Activated naive CD8-positive, alpha-beta T cell (primary cell): ENCODE data around the gene TAS2R1.
"Not testable (repeated sequence)": the region's sequence is repeated elsewhere in the genome, so short reads cannot be mapped to it uniquely, and the experiment has no call there.

ENCODE experiments used
- H3K27ac Mint-ChIP-seq: one replicate; pipeline ENCODE4 v1.8.0; 2021; ENCODE audit warnings: mixed read lengths
- H3K27me3 Mint-ChIP-seq: one replicate; pipeline ENCODE4 v1.8.0; 2021; ENCODE audit warnings: mixed read lengths
- H3K36me3 Mint-ChIP-seq: one replicate; pipeline ENCODE4 v1.8.0; 2021; ENCODE audit warnings: mixed read lengths
- H3K4me1 Mint-ChIP-seq: one replicate; pipeline ENCODE4 v1.8.0; 2021; ENCODE audit warnings: low read depth, mixed read lengths
- H3K4me3 Mint-ChIP-seq: one replicate; pipeline ENCODE4 v1.8.0; 2021; ENCODE audit warnings: mild to moderate bottlenecking, mixed read lengths
- H3K9me3 Mint-ChIP-seq: one replicate; pipeline ENCODE4 v1.8.0; 2021; ENCODE audit warnings: low read depth, mixed read lengths

TAS2R1 gene

GRCh38 chr5:9610364-9610763 lies 19.8 kb downstream of the TAS2R1 start:
- H3K4me3 Mint-ChIP-seq, result no peak overlapping the region
- no peaks in the 10 kb centered on the region for H3K4me1 Mint-ChIP-seq
- H3K36me3 Mint-ChIP-seq, result no peaks in the 10 kb centered on the region
- no peak overlapping the region for H3K27ac Mint-ChIP-seq
- H3K9me3 Mint-ChIP-seq, result peaks cover 13% of the 10 kb centered on the region
- H3K27me3 Mint-ChIP-seq, result no peaks in the 10 kb centered on the region

- H3K4me1 Mint-ChIP-seq, result no peaks in the 10 kb centered on the region
- H3K27ac Mint-ChIP-seq, result no peak overlapping the region
- H3K9me3 Mint-ChIP-seq, result peaks cover 19% of the 10 kb centered on the region
- H3K36me3 Mint-ChIP-seq, result no peaks in the 10 kb centered on the region
- no peak overlapping the region for H3K4me3 Mint-ChIP-seq
- H3K27me3 Mint-ChIP-seq, result no peaks in the 10 kb centered on the region
These were observed 22.1 kb downstream of the TAS2R1 start for GRCh38 chr5:9608093-9608492.

- peaks cover 6% of the 10 kb centered on the region for H3K9me3 Mint-ChIP-seq
- no peak overlapping the region for H3K27ac Mint-ChIP-seq
- no peak overlapping the region for H3K4me3 Mint-ChIP-seq
- H3K36me3 Mint-ChIP-seq, result no peaks in the 10 kb centered on the region
- H3K4me1 Mint-ChIP-seq, result no peaks in the 10 kb centered on the region
- H3K27me3 Mint-ChIP-seq, result no peaks in the 10 kb centered on the region
These were observed 24.9 kb downstream of the TAS2R1 start for GRCh38 chr5:9605041-9605838.

GRCh38 chr5:9604416-9604815 lies 25.7 kb downstream of the TAS2R1 start:
- no peaks in the 10 kb centered on the region for H3K4me1 Mint-ChIP-seq
- peaks cover 6% of the 10 kb centered on the region for H3K9me3 Mint-ChIP-seq
- H3K36me3 Mint-ChIP-seq, result no peaks in the 10 kb centered on the region
- no peak overlapping the region for H3K4me3 Mint-ChIP-seq
- H3K27me3 Mint-ChIP-seq, result no peaks in the 10 kb centered on the region
- H3K27ac Mint-ChIP-seq, result no peak overlapping the region

- H3K27ac Mint-ChIP-seq, result no peak overlapping the region
- H3K27me3 Mint-ChIP-seq, result no peaks in the 10 kb centered on the region
- H3K36me3 Mint-ChIP-seq, result no peaks in the 10 kb centered on the region
- no peaks in the 10 kb centered on the region for H3K4me1 Mint-ChIP-seq
- peaks cover 6% of the 10 kb centered on the region for H3K9me3 Mint-ChIP-seq
- no peak overlapping the region for H3K4me3 Mint-ChIP-seq
These were observed 29.0 kb downstream of the TAS2R1 start for GRCh38 chr5:9601055-9601739.

- H3K9me3 Mint-ChIP-seq, result peaks cover 5% of the 10 kb centered on the region
These were observed 30.8 kb downstream of the TAS2R1 start for GRCh38 chr5:9599391-9599790.

GRCh38 chr5:9598329-9598728 lies 31.8 kb downstream of the TAS2R1 start:
- H3K27ac Mint-ChIP-seq, H3K9me3 Mint-ChIP-seq, H3K4me1 Mint-ChIP-seq, H3K36me3 Mint-ChIP-seq, H3K27me3 Mint-ChIP-seq, H3K4me3 Mint-ChIP-seq: not testable (repeated sequence)

More at GRCh38 chr5:9599391-9599790, 30.8 kb downstream of the TAS2R1 start:
- Mint-ChIP-seq H3K4me3 (no peak overlapping the region), H3K27ac (no peak overlapping the region), H3K4me1 (no peaks in the 10 kb centered on the region), H3K27me3 (no peaks in the 10 kb centered on the region), H3K36me3 (no peaks in the 10 kb centered on the region)

- H3K27ac Mint-ChIP-seq, H3K4me1 Mint-ChIP-seq, H3K36me3 Mint-ChIP-seq, H3K27me3 Mint-ChIP-seq, H3K4me3 Mint-ChIP-seq, H3K9me3 Mint-ChIP-seq: not testable (repeated sequence)
These were observed 32.8 kb downstream of the TAS2R1 start for GRCh38 chr5:9597322-9597721.

- Mint-ChIP-seq H3K27me3 (no peaks in the 10 kb centered on the region), H3K4me1 (no peaks in the 10 kb centered on the region), H3K27ac (no peak overlapping the region), H3K4me3 (no peak overlapping the region), H3K36me3 (no peaks in the 10 kb centered on the region), H3K9me3 (no peaks in the 10 kb centered on the region)
These were observed 33.3 kb downstream of the TAS2R1 start for GRCh38 chr5:9596824-9597223.

GRCh38 chr5:9596171-9596780 lies 33.9 kb downstream of the TAS2R1 start:
- Mint-ChIP-seq H3K27ac (no peak overlapping the region), H3K4me1 (no peaks in the 10 kb centered on the region), H3K27me3 (no peaks in the 10 kb centered on the region), H3K4me3 (no peak overlapping the region), H3K9me3 (no peaks in the 10 kb centered on the region), H3K36me3 (no peaks in the 10 kb centered on the region)

- Mint-ChIP-seq H3K9me3 (no peaks in the 10 kb centered on the region), H3K4me3 (no peak overlapping the region), H3K4me1 (no peaks in the 10 kb centered on the region), H3K27me3 (no peaks in the 10 kb centered on the region), H3K36me3 (no peaks in the 10 kb centered on the region), H3K27ac (no peak overlapping the region)
These were observed 35.2 kb downstream of the TAS2R1 start for GRCh38 chr5:9594913-9595312.

GRCh38 chr5:9589049-9589835 lies 40.9 kb downstream of the TAS2R1 start:
- no peaks in the 10 kb centered on the region for H3K27me3 Mint-ChIP-seq
- H3K4me1 Mint-ChIP-seq, result no peaks in the 10 kb centered on the region
- no peak overlapping the region for H3K27ac Mint-ChIP-seq
- H3K36me3 Mint-ChIP-seq, result no peaks in the 10 kb centered on the region
- H3K9me3 Mint-ChIP-seq, result no peaks in the 10 kb centered on the region
- no peak overlapping the region for H3K4me3 Mint-ChIP-seq

- no peaks in the 10 kb centered on the region for H3K4me1 Mint-ChIP-seq
- H3K36me3 Mint-ChIP-seq, result no peaks in the 10 kb centered on the region
- no peak overlapping the region for H3K27ac Mint-ChIP-seq
- H3K4me3 Mint-ChIP-seq, result no peak overlapping the region
- H3K27me3 Mint-ChIP-seq, result no peaks in the 10 kb centered on the region
- no peaks in the 10 kb centered on the region for H3K9me3 Mint-ChIP-seq
These were observed 41.9 kb downstream of the TAS2R1 start for GRCh38 chr5:9588254-9588653.

- no peak overlapping the region for H3K27ac Mint-ChIP-seq
- H3K9me3 Mint-ChIP-seq, result no peaks in the 10 kb centered on the region
- no peaks in the 10 kb centered on the region for H3K36me3 Mint-ChIP-seq
- no peaks in the 10 kb centered on the region for H3K4me1 Mint-ChIP-seq
- H3K27me3 Mint-ChIP-seq, result no peaks in the 10 kb centered on the region
- H3K4me3 Mint-ChIP-seq, result no peak overlapping the region
These were observed 43.0 kb downstream of the TAS2R1 start for GRCh38 chr5:9587135-9587534.

GRCh38 chr5:9582406-9582805 lies 47.7 kb downstream of the TAS2R1 start:
- H3K4me3 Mint-ChIP-seq, result no peak overlapping the region
- H3K27ac Mint-ChIP-seq, result no peak overlapping the region
- no peaks in the 10 kb centered on the region for H3K36me3 Mint-ChIP-seq
- peaks cover 5% of the 10 kb centered on the region for H3K9me3 Mint-ChIP-seq
- H3K4me1 Mint-ChIP-seq, result no peaks in the 10 kb centered on the region
- H3K27me3 Mint-ChIP-seq, result no peaks in the 10 kb centered on the region
